H1 (cell line): ENCODE data around the gene TMEM131L. TPM values are rescaled to one million over a fixed set of nuclear protein-coding genes. Genes with fewer than 3 reads are reported as not detected.

ENCODE experiments used
- CTCF ChIA-PET: fragments of 300-600 bp; sonication (Branson Sonifier 250); formaldehyde crosslinking; loops from one replicate; lab custom pipeline; 2021; ENCODE audit not compliant: partially characterized antibody; lab: Charles Lee
- POLR2A ChIA-PET: fragments of 300-600 bp; sonication (Branson Sonifier 250); formaldehyde crosslinking; loops from one replicate; lab custom pipeline; 2021; ENCODE audit warnings: inconsistent platforms; ENCODE audit not compliant: partially characterized antibody; lab: Charles Lee
- DNase-seq, 2 experiments: peaks; one replicate each; pipeline versions ENCODE4 v3.0.0 to v3.0.0-alpha.2; 2010 to 2022; ENCODE audit warnings: low spot score in 2 of 2, low read depth in 1 of 2, mixed read lengths in 1 of 2
- FAIRE-seq: peaks from 2 replicates; lab custom pipeline; 2011; peaks lifted over from hg19 to GRCh38; lab: Jason Lieb, UNC
- H2AFZ ChIP-seq: 2 replicates; pipeline ENCODE4 v1.8.1; 2012; ENCODE audit warnings: low read length, inconsistent platforms
- H2AK5ac ChIP-seq: 2 replicates; pipeline ENCODE4 v1.6.1; 2013; ENCODE audit warnings: low read depth, low read length
- H2BK120ac ChIP-seq: replicated peaks from 2 replicates; pipeline ENCODE3; 2013; ENCODE audit warnings: low read depth, low read length, inconsistent platforms
- H2BK12ac ChIP-seq: 2 replicates; pipeline ENCODE4 v1.6.1; 2013; ENCODE audit warnings: low read depth, low read length
- H2BK15ac ChIP-seq: 2 replicates; pipeline ENCODE4 v1.6.1; 2013; ENCODE audit warnings: low read length
- H2BK20ac ChIP-seq: 2 replicates; pipeline ENCODE4 v1.6.1; 2013; ENCODE audit warnings: low read length
- H2BK5ac ChIP-seq: 2 replicates; pipeline ENCODE4 v1.6.1; 2013; ENCODE audit warnings: low read depth, low read length
- H3K14ac ChIP-seq: 2 replicates; pipeline ENCODE4 v1.6.1; 2013; ENCODE audit warnings: inconsistent platforms; ENCODE audit not compliant: insufficient read length
- H3K18ac ChIP-seq: 2 replicates; pipeline ENCODE4 v1.6.1; 2013; ENCODE audit warnings: low read length; ENCODE audit errors: extremely low read depth
- H3K23ac ChIP-seq: 2 replicates; pipeline ENCODE4 v1.6.1; 2013; ENCODE audit warnings: inconsistent platforms; ENCODE audit not compliant: insufficient read length
- H3K23me2 ChIP-seq: 2 replicates; pipeline ENCODE4 v1.6.1; 2013; ENCODE audit warnings: low read depth, low read length
- H3K27ac ChIP-seq: 2 replicates; pipeline ENCODE4 v1.6.1; 2011; ENCODE audit warnings: low read depth, low read length, inconsistent platforms
- H3K27me3 ChIP-seq, 4 experiments: replicated peaks in 1 of 4; 1 replicate in 1 of 4; 2 replicates in 3 of 4; pipeline versions ENCODE4 v1.6.1 to v1.8.1; 2011 to 2013; ENCODE audit warnings: low read length in 3 of 4, mild to moderate bottlenecking in 3 of 4, inconsistent platforms in 2 of 4, mixed read lengths in 2 of 4, moderate library complexity in 1 of 4; ENCODE audit not compliant: control insufficient read depth in 3 of 4, insufficient read depth in 3 of 4; ENCODE audit errors: extremely low read depth in 1 of 4
- H3K36me3 ChIP-seq, 4 experiments: 2 replicates each; pipeline versions ENCODE4 v1.6.1 to v1.8.1; 2011 to 2013; ENCODE audit warnings: mild to moderate bottlenecking in 4 of 4, low read length in 3 of 4, moderate library complexity in 2 of 4, control low read depth in 1 of 4, inconsistent platforms in 1 of 4; ENCODE audit not compliant: insufficient read depth in 4 of 4, control insufficient read depth in 2 of 4
- H3K4ac ChIP-seq: replicated peaks from 2 replicates; pipeline ENCODE3; 2013; ENCODE audit warnings: low read length, low read depth, mixed read lengths, inconsistent platforms; ENCODE audit not compliant: insufficient read length
- H3K4me1 ChIP-seq, 4 experiments: replicated peaks in 1 of 4; 1 replicate in 1 of 4; 2 replicates in 3 of 4; pipeline versions ENCODE4 v1.6.1 to v1.8.1; 2011 to 2013; ENCODE audit warnings: low read length in 3 of 4, inconsistent platforms in 2 of 4, mixed read lengths in 1 of 4; ENCODE audit not compliant: insufficient read depth in 4 of 4, control insufficient read depth in 3 of 4
- H3K4me2 ChIP-seq, 2 experiments: 2 replicates each; pipeline versions ENCODE4 v1.6.1 to v1.8.1; 2011 to 2013; ENCODE audit warnings: low read depth in 2 of 2, low read length in 2 of 2, control low read depth in 1 of 2, inconsistent platforms in 1 of 2, mild to moderate bottlenecking in 1 of 2; ENCODE audit not compliant: insufficient read depth in 1 of 2
- H3K4me3 ChIP-seq, 4 experiments: fragments of 200-600, 300-600 bp in 1 of 4; sonication (generic), shearing (Covaris generic), sonication (Bioruptor Twin) in 1 of 4; 2 replicates each; pipeline versions ENCODE4 v1.5.1 to v1.8.1; 2011 to 2016; ENCODE audit warnings: low read length in 4 of 4, low read depth in 3 of 4, control low read depth in 2 of 4, inconsistent platforms in 2 of 4, mild to moderate bottlenecking in 2 of 4, mixed read lengths in 1 of 4, moderate library complexity in 1 of 4; ENCODE audit not compliant: insufficient read depth in 2 of 4; ENCODE audit errors: extremely low read depth in 1 of 4
- H3K56ac ChIP-seq: replicated peaks from 2 replicates; pipeline ENCODE3; 2013; ENCODE audit warnings: low read depth, mild to moderate bottlenecking, mixed read lengths, low read length, inconsistent platforms; ENCODE audit not compliant: insufficient read length
- H3K79me1 ChIP-seq: 2 replicates; pipeline ENCODE4 v1.6.1; 2013; ENCODE audit warnings: low read depth, low read length, control low read depth
- H3K79me2 ChIP-seq, 2 experiments: 2 replicates each; pipeline versions ENCODE4 v1.6.1 to v1.8.1; 2012 to 2013; ENCODE audit warnings: low read length in 2 of 2, mild to moderate bottlenecking in 2 of 2, inconsistent platforms in 1 of 2; ENCODE audit not compliant: insufficient read depth in 2 of 2, control insufficient read depth in 1 of 2
- H3K9ac ChIP-seq, 4 experiments: replicated peaks in 1 of 4; 1 replicate in 1 of 4; 2 replicates in 3 of 4; pipeline versions ENCODE4 v1.6.1 to v1.8.1; 2011 to 2013; ENCODE audit warnings: low read depth in 3 of 4, low read length in 3 of 4, control low read depth in 2 of 4, mild to moderate bottlenecking in 2 of 4, moderate library complexity in 2 of 4, inconsistent platforms in 1 of 4; ENCODE audit errors: extremely low read depth in 1 of 4
- H3K9me3 ChIP-seq, 2 experiments: 2 replicates each; pipeline versions ENCODE4 v1.6.1 to v1.8.1; 2012 to 2013; ENCODE audit warnings: mild to moderate bottlenecking in 2 of 2, moderate library complexity in 2 of 2, control low read depth in 1 of 2, inconsistent platforms in 1 of 2, low read depth in 1 of 2, low read length in 1 of 2, mixed read lengths in 1 of 2; ENCODE audit not compliant: insufficient read depth in 2 of 2
- H4K20me1 ChIP-seq, 2 experiments: replicated peaks in 1 of 2; 2 replicates each; pipeline versions ENCODE3 to v1.8.1; 2011 to 2013; ENCODE audit warnings: inconsistent platforms in 2 of 2, low read length in 2 of 2, mild to moderate bottlenecking in 1 of 2; ENCODE audit not compliant: insufficient read depth in 2 of 2, control insufficient read depth in 1 of 2
- H4K5ac ChIP-seq: 2 replicates; pipeline ENCODE4 v1.6.1; 2013; ENCODE audit warnings: low read length, low read depth, mixed read lengths, inconsistent platforms; ENCODE audit not compliant: insufficient read length
- H4K8ac ChIP-seq: 2 replicates; pipeline ENCODE4 v1.8.0; 2013; ENCODE audit warnings: mild to moderate bottlenecking, moderate library complexity, low read length, inconsistent platforms; ENCODE audit not compliant: insufficient read depth; ENCODE audit errors: extremely low read depth
- H4K91ac ChIP-seq: replicated peaks from 2 replicates; pipeline ENCODE3; 2013; ENCODE audit warnings: low read length, mixed read lengths, inconsistent platforms; ENCODE audit not compliant: insufficient read length
- BRCA1 ChIP-seq: IDR thresholded peaks from 2 replicates; pipeline ENCODE4 v1.6.1; 2012; ENCODE audit warnings: low read depth, low read length, improper control_type of control experiment
- KDM1A ChIP-seq: fragments of 200-600, 300-600 bp; sonication (generic); IDR thresholded peaks from 2 replicates; pipeline ENCODE4 v1.7.1; 2016; ENCODE audit warnings: mild to moderate bottlenecking, low read length, borderline replicate concordance
- NANOG ChIP-seq: IDR thresholded peaks from 2 replicates; pipeline ENCODE4 v1.6.1; 2011; ENCODE audit warnings: low read length, low read depth, mild to moderate bottlenecking, inconsistent platforms; ENCODE audit not compliant: insufficient read depth, poor library complexity, severe bottlenecking
- ZNF274 ChIP-seq: IDR thresholded peaks from 2 replicates; pipeline ENCODE4 v1.7.0; 2012; ENCODE audit warnings: low read length, borderline replicate concordance; ENCODE audit errors: extremely low read depth
- WGBS, 2 experiments: shearing (Covaris generic) in 1 of 2; methylation state at CpG; one replicate each; pipeline versions ENCODE4 v1.1.6 to v1.1.7; 2013 to 2015; ENCODE audit warnings: low lambda C conversion rate in 2 of 2, mixed read lengths in 2 of 2, inconsistent platforms in 1 of 2, low coverage in 1 of 2, missing lambda C conversion rate in 1 of 2; ENCODE audit not compliant: insufficient replicate concordance in 2 of 2, insufficient coverage in 1 of 2, insufficient read length in 1 of 2; ENCODE audit errors: extremely low coverage in 1 of 2, missing lambda C conversion rate in 1 of 2; 5-methylcytosine and 5-hydroxymethylcytosine counted together
- polyA plus RNA-seq, 7 experiments: library from polyadenylated mRNA; depleted of rRNA in 3 of 7; stranded (reverse) in 5 of 7; unstranded in 2 of 7; fragments of >200 nt in 5 of 7; fragments of 200-250 nt in 2 of 7; gene quantifications; 1 replicate in 5 of 7; 2 replicates in 1 of 7; 4 replicates in 1 of 7; pipeline versions ENCODE4 v1.2.1 to v1.2.3, GENCODE V29; 2011 to 2013; ENCODE audit warnings: missing spikeins in 2 of 7, mixed read lengths in 2 of 7
- total RNA-seq: library from RNA; stranded (reverse); fragmentation: NEBNext Ultra II Directional; extraction: Animal tissue kit (Norgen Biotek cat#: 25700); gene quantifications from 2 replicates; pipeline ENCODE4 v1.2.1, GENCODE V29; 2021

Gene TMEM131L
- total and polyA plus RNA-seq, 2 of the 8 experiments (the other 6 are each of a cell fraction or from before 2014, with no cell fraction given): 14.3 to 26.1 TPM

GRCh38 chr4:153555730-153556434, 89.7 kb downstream of the TMEM131L start:
- ChIA-PET CTCF (interaction anchor here (1.0 to 2.9 kb wide), 2 partner anchors 12 to 13 kb away, joined by 3 to 19 read pairs; no protein-coding TSS in a partner anchor), POLR2A (no interaction called here)

More at GRCh38 chr4:153555730-153556434, 89.7 kb downstream of the TMEM131L start:
- no peak overlapping the region for H3K27ac ChIP-seq
- H3K9me3 ChIP-seq: peaks cover 3% of the 10 kb centered on the region in 2 experiments; a peak in 1 of 4 replicates
- H3K23me2 ChIP-seq: no peaks in the 10 kb centered on the region
- no peak overlapping the region for H4K5ac ChIP-seq
- H3K4me3 ChIP-seq: no peak overlapping the region
- DNase-seq (no peak), FAIRE-seq (no peak)
- no peak overlapping the region for H2AFZ ChIP-seq
- H3K27me3 ChIP-seq: no peaks in the 10 kb centered on the region
- H3K18ac ChIP-seq: no peak overlapping the region
- no peak overlapping the region for H3K56ac ChIP-seq
- H2AK5ac ChIP-seq: no peak overlapping the region
- H3K79me2 ChIP-seq: no peaks in the 10 kb centered on the region
- H3K4me1 ChIP-seq: no peaks in the 10 kb centered on the region
- no peak overlapping the region for H3K4ac ChIP-seq
- no peak overlapping the region for H2BK120ac ChIP-seq
- no peak overlapping the region for H4K8ac ChIP-seq
- no peak overlapping the region for H2BK20ac ChIP-seq
- H4K91ac ChIP-seq: no peak overlapping the region
- no peak overlapping the region for H3K9ac ChIP-seq
- no peak overlapping the region for H3K23ac ChIP-seq
- H2BK15ac ChIP-seq: no peak overlapping the region
- no peak overlapping the region for H3K4me2 ChIP-seq
- H3K14ac ChIP-seq: no peak overlapping the region
- TF ChIP-seq BRCA1: no peak
- TF ChIP-seq KDM1A: no peak
- TF ChIP-seq ZNF274: no peak
- TF ChIP-seq NANOG: no peak
- no peaks in the 10 kb centered on the region for H4K20me1 ChIP-seq
- peaks cover 2 to 15% (median 8%) of the 10 kb centered on the region in 4 experiments; a peak in 5 of 8 replicates for H3K36me3 ChIP-seq
- no peaks in the 10 kb centered on the region for H3K79me1 ChIP-seq
- H2BK5ac ChIP-seq: no peak overlapping the region
- WGBS, 2 experiments: 92% methylated on average over 5 of the region's 5 CpGs; no CpG with 5 or more reads in 1 of the 2 experiments
- no peak overlapping the region for H2BK12ac ChIP-seq
